ENCODE data around the gene ETV6.

- TF ChIP-seq CTCF (IDR thresholded peaks at IDR 0.05) (no peak), REST (IDR thresholded peaks at IDR 0.05; ENCODE audit: insufficient read depth in 1 of 2, low read depth in 2 of 2, low read length in 1 of 2) (no peak), SIN3A (IDR thresholded peaks at IDR 0.05; ENCODE audit: borderline replicate concordance, insufficient read depth, low read depth, low read length) (no peak)
These were observed 180.9 kb downstream of the ETV6 start for GRCh38 chr12:11830307-11830801.

All from Panc1 (cell line).